K562 (cell line): ENCODE results near the gene PODXL2. TPM values are rescaled to one million over a fixed set of nuclear protein-coding genes. Genes with fewer than 3 reads are reported as not detected.

Experiments used
- ATF1 ChIP-seq, 2 experiments: fragments of 450-650 bp in 1 of 2; IDR thresholded peaks; 2 replicates each; pipeline ENCODE4 v1.6.1; 2016; ENCODE audit warnings: missing compliant biosample characterization in 1 of 2, missing genetic modification characterization in 1 of 2
- CREB1 ChIP-seq, 2 experiments: sonication (generic) in 1 of 2; formaldehyde crosslinking in 1 of 2; IDR thresholded peaks; 2 replicates each; pipeline versions ENCODE4 v1.6.1 to v1.8.0; 2012 to 2022; ENCODE audit warnings: inconsistent platforms in 1 of 2, mild to moderate bottlenecking in 1 of 2, missing genetic modification reagents in 1 of 2, moderate library complexity in 1 of 2
- CTCF ChIP-seq, 3 experiments: IDR thresholded peaks in 2 of 3; conservative IDR thresholded peaks in 1 of 3; 2 replicates each; pipeline ENCODE4 v1.5.1; 2011 to 2012; ENCODE audit warnings: low read length in 3 of 3, mild to moderate bottlenecking in 3 of 3, control low read depth in 2 of 3, improper control_type of control experiment in 1 of 3, inconsistent platforms in 1 of 3, low read depth in 1 of 3, mixed read lengths in 1 of 3, moderate library complexity in 1 of 3; ENCODE audit not compliant: insufficient read depth in 2 of 3
- ERF ChIP-seq: fragments of 450-650 bp; formaldehyde crosslinking; IDR thresholded peaks from 2 replicates; pipeline ENCODE4 v1.4.0; 2020; ENCODE audit warnings: mild to moderate bottlenecking, mixed read lengths
- FOXJ2 ChIP-seq: fragments of 200-800 bp; sonication (Bioruptor generic); IDR thresholded peaks from 2 replicates; pipeline ENCODE4 v1.6.1; 2016; ENCODE audit warnings: missing genetic modification characterization, missing compliant biosample characterization
- FOXJ3 ChIP-seq: sonication (generic); formaldehyde crosslinking; IDR thresholded peaks from 2 replicates; pipeline ENCODE4 v1.4.0; 2020; ENCODE audit warnings: mild to moderate bottlenecking, missing genetic modification reagents
- FOXP4 ChIP-seq: sonication (generic); formaldehyde crosslinking; IDR thresholded peaks from 2 replicates; pipeline ENCODE4 v1.8.0; 2022; ENCODE audit warnings: mild to moderate bottlenecking, missing genetic modification reagents, borderline replicate concordance
- HNRNPLL ChIP-seq: fragments of 200-400 bp; formaldehyde crosslinking; IDR thresholded peaks from 2 replicates; pipeline ENCODE4 v1.6.1; 2017; ENCODE audit warnings: low read length, low read depth, mild to moderate bottlenecking; ENCODE audit not compliant: poor library complexity, severe bottlenecking
- ILF3 ChIP-seq: fragments of 450-650 bp; IDR thresholded peaks from 2 replicates; pipeline ENCODE4 v1.6.1; 2018; ENCODE audit warnings: antibody characterized with exemption, mild to moderate bottlenecking, moderate library complexity, borderline replicate concordance
- NR2C2 ChIP-seq, 2 experiments: fragments of 200-800 bp in 1 of 2; sonication (Bioruptor generic) in 1 of 2; sonication (generic) in 1 of 2; formaldehyde crosslinking in 1 of 2; IDR thresholded peaks; 2 replicates each; pipeline versions ENCODE4 v1.6.1 to v1.8.0; 2016 to 2022; ENCODE audit warnings: mild to moderate bottlenecking in 1 of 2, missing compliant biosample characterization in 1 of 2, missing genetic modification characterization in 1 of 2, missing genetic modification reagents in 1 of 2
- PCBP2 ChIP-seq: fragments of 200-400 bp; formaldehyde crosslinking; IDR thresholded peaks from 2 replicates; pipeline ENCODE4 v1.6.1; 2018; ENCODE audit warnings: low read length, low read depth, mild to moderate bottlenecking, moderate library complexity; ENCODE audit not compliant: poor library complexity, severe bottlenecking
- PHB ChIP-seq: fragments of 250-450 bp; sonication (Bioruptor Pico); IDR thresholded peaks from 2 replicates; pipeline ENCODE4 v1.5.0; 2021
- SAFB ChIP-seq: fragments of 200-400 bp; formaldehyde crosslinking; IDR thresholded peaks from 2 replicates; pipeline ENCODE4 v1.6.1; 2017; ENCODE audit warnings: low read depth, low read length, borderline replicate concordance
- TFAM ChIP-seq: fragments of 250-450 bp; sonication (Bioruptor Pico); conservative IDR thresholded peaks from 2 replicates; pipeline ENCODE4 v1.5.0; 2021; ENCODE audit warnings: mild to moderate bottlenecking, moderate library complexity
- ZC3H11A ChIP-seq: IDR thresholded peaks from 2 replicates; pipeline ENCODE4 v1.6.1; 2012; ENCODE audit warnings: low read depth, low read length, improper control_type of control experiment
- ZKSCAN1 ChIP-seq: fragments of 150-350 bp; IDR thresholded peaks from 2 replicates; pipeline ENCODE4 v1.6.1; 2016; ENCODE audit warnings: low read depth, low read length
- ZNF12 ChIP-seq: sonication (generic); formaldehyde crosslinking; IDR thresholded peaks from 2 replicates; pipeline ENCODE4 v1.4.0; 2020; ENCODE audit warnings: mild to moderate bottlenecking, missing genetic modification reagents
- ZNF316 ChIP-seq: fragments of 450-650 bp; IDR thresholded peaks from 2 replicates; pipeline ENCODE4 v1.6.1; 2016
- ZNF507 ChIP-seq: conservative IDR thresholded peaks from 2 replicates; pipeline ENCODE4 v1.6.1; 2017; ENCODE audit warnings: missing genetic modification characterization, missing compliant biosample characterization
- polyA plus RNA-seq, 8 experiments: library from polyadenylated mRNA; depleted of rRNA in 4 of 8; stranded (reverse) in 5 of 8; unstranded in 3 of 8; fragments of >200 nt; fragmentation: Nextera tagmentation in 2 of 8; fragmentation: Illumina TruSeq in 1 of 8; extraction: Ambion mirVana in 2 of 8; extraction: Trizol in 1 of 8; gene quantifications; 2 replicates each; pipeline versions ENCODE4 v1.2.1 to v1.2.3, GENCODE V29; 2011 to 2014; ENCODE audit warnings: inconsistent platforms in 1 of 8, missing spikeins in 1 of 8
- total RNA-seq, 7 experiments: library from RNA; depleted of rRNA in 6 of 7; stranded (reverse); fragments of >200 nt in 6 of 7; fragmentation: Illumina TruSeq in 2 of 7; extraction: Trizol in 2 of 7; gene quantifications; 2 replicates each; pipeline versions ENCODE4 v1.2.1 to v1.2.3, GENCODE V29; 2011 to 2021; ENCODE audit warnings: low replicate concordance in 1 of 7
- TF ChIP-seq, protein P1 (sequence below): fragments of 450-650 bp; IDR thresholded peaks from 2 replicates; pipeline ENCODE4 v1.6.1; 2016; ENCODE audit warnings: low read depth, mild to moderate bottlenecking, moderate library complexity
- TF ChIP-seq, protein P2 (sequence below): fragments of 450-650 bp; conservative IDR thresholded peaks from 2 replicates; pipeline ENCODE4 v1.6.1; 2016; ENCODE audit warnings: missing genetic modification characterization, low read depth, mild to moderate bottlenecking, missing compliant biosample characterization, moderate library complexity

PODXL2 gene
- total and polyA plus RNA-seq, 9 of the 15 experiments (the other 6 are each of a cell fraction or from before 2014, with no cell fraction given), result 0.03 to 52.5 (median 21.9) TPM

- TF ChIP-seq TFAM (CRISPR knock-in tag), result no peak
- TF ChIP-seq ZC3H11A, result no peak
- TF ChIP-seq ZNF507, result no peak
- TF ChIP-seq CREB1 (IDR thresholded peaks at IDR 0.05), result peak; percentile 43; the same call in 1 of the 2 replicates
- no peak for TF ChIP-seq CREB1 (CRISPR knock-in tag; IDR thresholded peaks at IDR 0.05)
- no peak for TF ChIP-seq PCBP2
- TF ChIP-seq, protein P1, sequence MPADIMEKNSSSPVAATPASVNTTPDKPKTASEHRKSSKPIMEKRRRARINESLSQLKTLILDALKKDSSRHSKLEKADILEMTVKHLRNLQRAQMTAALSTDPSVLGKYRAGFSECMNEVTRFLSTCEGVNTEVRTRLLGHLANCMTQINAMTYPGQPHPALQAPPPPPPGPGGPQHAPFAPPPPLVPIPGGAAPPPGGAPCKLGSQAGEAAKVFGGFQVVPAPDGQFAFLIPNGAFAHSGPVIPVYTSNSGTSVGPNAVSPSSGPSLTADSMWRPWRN, result no peak
- TF ChIP-seq FOXJ3 (CRISPR knock-in tag), result no peak
- TF ChIP-seq PHB (CRISPR knock-in tag), result no peak
- TF ChIP-seq SAFB, result peak; percentile 71; the same call in 1 of the 2 replicates
- no peak for TF ChIP-seq ZNF12 (CRISPR knock-in tag)
- no peak for TF ChIP-seq ERF (CRISPR knock-in tag)
- no peak for TF ChIP-seq FOXJ2
- TF ChIP-seq, protein P2, sequence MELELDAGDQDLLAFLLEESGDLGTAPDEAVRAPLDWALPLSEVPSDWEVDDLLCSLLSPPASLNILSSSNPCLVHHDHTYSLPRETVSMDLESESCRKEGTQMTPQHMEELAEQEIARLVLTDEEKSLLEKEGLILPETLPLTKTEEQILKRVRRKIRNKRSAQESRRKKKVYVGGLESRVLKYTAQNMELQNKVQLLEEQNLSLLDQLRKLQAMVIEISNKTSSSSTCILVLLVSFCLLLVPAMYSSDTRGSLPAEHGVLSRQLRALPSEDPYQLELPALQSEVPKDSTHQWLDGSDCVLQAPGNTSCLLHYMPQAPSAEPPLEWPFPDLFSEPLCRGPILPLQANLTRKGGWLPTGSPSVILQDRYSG, result no peak
- TF ChIP-seq HNRNPLL, result no peak
- no peak for TF ChIP-seq ZNF316
- no peak for TF ChIP-seq ATF1 (CRISPR knock-in tag; IDR thresholded peaks at IDR 0.05)
- peak; percentile 55 for TF ChIP-seq ATF1 (tag; IDR thresholded peaks at IDR 0.05)
- TF ChIP-seq CTCF (IDR thresholded peaks at IDR 0.05 in 2 of 3, conservative IDR thresholded peaks at IDR 0.05 in 1 of 3; ENCODE audit: insufficient read depth in 2 of 3, low read depth in 1 of 3, low read length in 3 of 3), result peak; percentile 35 to 57 (median 53); a peak in 4 of 6 replicates
- TF ChIP-seq ILF3, result no peak
- TF ChIP-seq FOXP4, result no peak
- peak; percentile 53; the same call in 1 of the 2 replicates for TF ChIP-seq NR2C2 (CRISPR knock-in tag; IDR thresholded peaks at IDR 0.05)
- peak; percentile 86 for TF ChIP-seq NR2C2 (tag; IDR thresholded peaks at IDR 0.05)
- no peak for TF ChIP-seq ZKSCAN1
Observed at GRCh38 chr3:127590593-127591465, 38.2 kb upstream of the PODXL2 start, which contains the start of gene TPRA1 (continued).
